Common myeloid progenitor, CD34-positive (primary cell): ENCODE measurements around the gene ABHD18.
"Not testable (repeated sequence)": the region's sequence is repeated elsewhere in the genome, so short reads cannot be mapped to it uniquely, and the experiment has no call there.

ENCODE experiments used
- CTCF ChIA-PET: fragments of 350-600 bp; sonication (Branson Sonifier 250); formaldehyde crosslinking; loops from one replicate; lab custom pipeline; 2021; ENCODE audit warnings: antibody characterized with exemption; lab: Charles Lee
- POLR2A ChIA-PET: fragments of 350-600 bp; sonication (Branson Sonifier 250); formaldehyde crosslinking; loops from one replicate; lab custom pipeline; 2021; ENCODE audit warnings: antibody characterized with exemption; lab: Charles Lee
- DNase-seq, 3 donors: peaks; one replicate each; pipeline versions ENCODE4 v3.0.0 to v3.0.0-alpha.2; 2013
- H3K27ac ChIP-seq, 2 experiments: 1 replicate in 1 of 2; 2 replicates in 1 of 2; pipeline ENCODE4 v1.7.0; 2013; ENCODE audit warnings: inconsistent platforms in 2 of 2, low read length in 2 of 2, mild to moderate bottlenecking in 2 of 2, low read depth in 1 of 2, moderate library complexity in 1 of 2; ENCODE audit not compliant: severe bottlenecking in 2 of 2, insufficient read depth in 1 of 2, poor library complexity in 1 of 2
- H3K27me3 ChIP-seq, 5 experiments: replicated peaks in 2 of 5; 1 replicate in 3 of 5; 2 replicates in 2 of 5; pipeline versions ENCODE4 v1.6.1 to v1.7.0; 2013; ENCODE audit warnings: low read length in 4 of 5, mild to moderate bottlenecking in 2 of 5, moderate library complexity in 2 of 5, inconsistent platforms in 1 of 5; ENCODE audit not compliant: insufficient read depth in 5 of 5, control insufficient read depth in 4 of 5
- H3K36me3 ChIP-seq, 4 experiments: 1 replicate in 2 of 4; 2 replicates in 2 of 4; pipeline versions ENCODE4 v1.6.1 to v1.7.0; 2013; ENCODE audit warnings: low read length in 3 of 4, control low read depth in 1 of 4, mild to moderate bottlenecking in 1 of 4; ENCODE audit not compliant: control insufficient read depth in 4 of 4, insufficient read depth in 4 of 4
- H3K4me1 ChIP-seq, 4 experiments: 1 replicate in 3 of 4; 2 replicates in 1 of 4; pipeline versions ENCODE4 v1.6.1 to v1.7.1; 2013; ENCODE audit warnings: low read length in 3 of 4, mild to moderate bottlenecking in 3 of 4, control low read depth in 1 of 4, inconsistent platforms in 1 of 4, moderate library complexity in 1 of 4; ENCODE audit not compliant: control insufficient read depth in 4 of 4, insufficient read depth in 4 of 4; ENCODE audit errors: control extremely low read depth in 1 of 4
- H3K4me3 ChIP-seq, 7 experiments: 1 replicate in 4 of 7; 2 replicates in 3 of 7; pipeline versions ENCODE4 v1.5.1 to v1.7.0; 2013; ENCODE audit warnings: mild to moderate bottlenecking in 7 of 7, low read length in 6 of 7, moderate library complexity in 6 of 7, inconsistent platforms in 2 of 7, low read depth in 2 of 7, control low read depth in 1 of 7; ENCODE audit not compliant: insufficient read depth in 4 of 7, control insufficient read depth in 1 of 7; ENCODE audit errors: extremely low read depth in 1 of 7
- H3K9me3 ChIP-seq, 5 experiments: 1 replicate in 4 of 5; 2 replicates in 1 of 5; pipeline versions ENCODE4 v1.6.1 to v1.7.1; 2013; ENCODE audit warnings: low read length in 4 of 5, mild to moderate bottlenecking in 2 of 5, inconsistent platforms in 1 of 5, low read depth in 1 of 5, moderate library complexity in 1 of 5; ENCODE audit not compliant: control insufficient read depth in 4 of 5, insufficient read depth in 2 of 5; ENCODE audit errors: control extremely low read depth in 1 of 5
- WGBS: methylation state at CpG from one replicate; pipeline ENCODE4 v1.1.5; 2013; ENCODE audit not compliant: insufficient coverage; 5-methylcytosine and 5-hydroxymethylcytosine counted together

ABHD18 gene

DNA sequence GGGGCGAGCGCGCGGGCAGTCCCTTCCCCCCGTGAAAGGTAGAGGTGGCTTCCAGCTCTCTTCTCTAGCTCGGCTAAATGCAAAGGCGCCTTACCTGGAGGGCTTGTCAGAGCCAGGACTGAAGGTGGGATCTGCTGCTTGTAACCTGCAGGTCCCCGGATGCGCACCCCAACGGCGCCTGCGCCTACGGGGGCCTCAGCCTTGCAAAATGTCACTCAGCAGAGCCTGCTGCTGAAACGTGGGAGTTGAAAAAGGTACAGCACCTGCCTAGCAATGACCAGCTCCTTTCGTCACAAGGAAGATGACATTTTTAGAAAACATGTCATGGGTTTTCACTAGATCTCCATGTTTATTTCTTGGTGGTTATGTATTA lies 583 bp downstream of the ABHD18 start:
- ChIA-PET CTCF (interaction anchor here (0.7 to 2.3 kb wide), 8 partner anchors 8 to 339 kb away, joined by 3 to 6 read pairs (median 4); partner anchors contain the start of gene LARP1B), POLR2A (interaction anchor here (0.9 to 3.4 kb wide), 3 partner anchors 95 to 323 kb away, joined by 3 to 22 read pairs (median 5); partner anchors contain the start of genes LARP1B and PGRMC2)
- H3K4me3 ChIP-seq = peak overlapping the region; percentile 77 to 100 (median 97)
- WGBS = 0% methylated on average over 13 of the region's 15 CpGs
- H3K27ac ChIP-seq = peak overlapping the region; percentile 92 to 93
- DNase-seq = peak; percentile 43 to 75 (median 64)
- H3K27me3 ChIP-seq = no peaks in the 10 kb centered on the region
- H3K9me3 ChIP-seq = no peaks in the 10 kb centered on the region
- H3K4me1 ChIP-seq = peaks cover 4 to 19% (median 7%) of the 10 kb centered on the region in 4 experiments
- H3K36me3 ChIP-seq = peaks cover 0 to 6% (median 6%) of the 10 kb centered on the region in 4 experiments

DNA sequence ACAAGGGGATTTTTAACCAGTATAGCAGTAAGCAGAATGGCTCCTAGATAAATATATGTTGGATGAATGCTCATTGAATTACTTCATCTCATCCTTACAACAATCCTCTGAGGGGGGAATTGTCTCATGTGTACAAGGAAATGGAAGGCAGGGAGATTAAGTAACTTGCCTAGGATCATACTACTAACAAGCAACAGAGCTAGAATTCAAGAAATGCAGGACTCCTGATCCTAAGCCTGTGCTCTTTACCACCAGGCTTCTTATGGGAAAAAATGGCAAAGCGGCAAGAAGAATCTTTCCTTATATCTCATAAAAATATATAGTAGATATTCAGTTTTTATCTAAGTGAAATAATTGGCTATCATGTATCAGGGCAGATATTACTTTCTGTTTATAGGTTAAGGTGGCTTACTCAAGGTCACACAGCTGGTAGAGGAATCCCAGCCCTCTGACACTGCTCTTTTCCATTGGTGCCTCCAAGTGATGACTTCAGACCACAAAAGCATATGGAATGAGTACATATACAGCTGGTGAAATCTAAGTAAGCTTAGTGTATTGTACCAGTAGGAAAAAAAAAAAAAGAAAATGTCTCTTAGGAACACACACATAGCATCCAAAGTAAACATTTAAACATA lies 2.1 kb downstream of the ABHD18 start:
- no peak overlapping the region for H3K4me3 ChIP-seq

DNA sequence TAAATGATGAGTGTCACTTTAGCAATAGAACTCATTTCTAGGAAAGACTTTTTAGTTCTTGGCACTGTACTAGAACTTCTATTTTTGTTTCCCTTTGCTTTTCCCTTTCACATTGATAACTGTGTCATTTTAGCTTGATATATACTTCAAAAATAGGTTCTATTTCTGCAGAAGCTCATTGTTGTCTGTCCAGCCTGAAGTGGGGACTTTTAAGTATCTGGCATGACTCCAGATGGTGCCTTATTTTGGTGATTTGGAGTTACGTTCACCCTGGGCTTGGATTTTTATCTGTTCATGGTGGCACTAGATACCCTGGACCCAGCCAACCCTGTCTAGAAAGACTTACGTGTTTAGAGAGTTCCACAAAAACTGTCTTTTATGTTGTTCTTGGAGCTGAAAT lies 3.4 kb downstream of the ABHD18 start:
- Histone ChIP-seq H3K27ac (peak overlapping the region in 1 of 2 experiments; percentile 49), H3K36me3 (peaks cover 3 to 10% (median 6%) of the 10 kb centered on the region in 4 experiments), H3K4me1 (peaks cover 4 to 19% (median 7%) of the 10 kb centered on the region in 4 experiments), H3K4me3 (no peak overlapping the region), H3K27me3 (no peaks in the 10 kb centered on the region), H3K9me3 (no peaks in the 10 kb centered on the region)
- POLR2A ChIA-PET = no interaction called here
- 43% methylated on average over 1 of the region's 2 CpGs for WGBS
- DNase-seq = peak in 1 of 3 donors; percentile 10
- CTCF ChIA-PET = no interaction called here

More for the DNA sequence above, 2.1 kb downstream of the ABHD18 start:
- no CpG with 5 or more reads among the region's 1 CpG for WGBS
- CTCF ChIA-PET = no interaction called here
- peak overlapping the region in 1 of 2 experiments; percentile 18 for H3K27ac ChIP-seq
- H3K4me1 ChIP-seq = peaks cover 4 to 19% (median 7%) of the 10 kb centered on the region in 4 experiments
- no peak for DNase-seq
- H3K9me3 ChIP-seq = no peaks in the 10 kb centered on the region
- POLR2A ChIA-PET = interaction anchor here (0.6 to 0.7 kb wide), 2 partner anchors 82 to 94 kb away, joined by 3 read pairs; no protein-coding TSS in a partner anchor
- H3K27me3 ChIP-seq = no peaks in the 10 kb centered on the region
- peaks cover 3 to 6% (median 6%) of the 10 kb centered on the region in 4 experiments for H3K36me3 ChIP-seq

DNA sequence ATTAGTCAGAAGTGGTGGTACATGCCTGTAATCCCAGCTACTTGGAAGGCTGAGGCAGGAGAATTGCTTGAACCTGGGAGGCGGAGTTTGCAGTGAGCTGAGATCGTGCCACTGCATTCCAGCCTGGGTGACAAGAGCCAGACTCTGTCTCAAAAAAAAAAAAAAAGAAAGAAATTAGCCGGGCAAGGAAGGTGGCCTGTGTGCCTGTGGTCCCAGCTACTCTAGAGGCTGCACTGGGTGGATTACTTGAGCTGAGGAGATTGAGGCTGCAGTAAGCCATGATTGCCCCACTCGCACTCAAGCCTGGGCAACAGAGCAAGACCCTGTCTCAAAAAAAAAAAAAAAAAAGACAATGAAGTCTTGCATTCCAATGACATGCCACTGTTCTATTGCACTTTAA lies 5.7 kb downstream of the ABHD18 start:
- H3K27me3 ChIP-seq, DNase-seq, CTCF ChIA-PET, H3K27ac ChIP-seq, POLR2A ChIA-PET, H3K9me3 ChIP-seq, H3K4me3 ChIP-seq: not testable (repeated sequence)
- Histone ChIP-seq H3K4me1 (peaks cover 4 to 17% (median 5%) of the 10 kb centered on the region in 4 experiments), H3K36me3 (peaks cover 7 to 14% (median 11%) of the 10 kb centered on the region in 4 experiments)
- 100% methylated on average over 3 of the region's 4 CpGs for WGBS

DNA sequence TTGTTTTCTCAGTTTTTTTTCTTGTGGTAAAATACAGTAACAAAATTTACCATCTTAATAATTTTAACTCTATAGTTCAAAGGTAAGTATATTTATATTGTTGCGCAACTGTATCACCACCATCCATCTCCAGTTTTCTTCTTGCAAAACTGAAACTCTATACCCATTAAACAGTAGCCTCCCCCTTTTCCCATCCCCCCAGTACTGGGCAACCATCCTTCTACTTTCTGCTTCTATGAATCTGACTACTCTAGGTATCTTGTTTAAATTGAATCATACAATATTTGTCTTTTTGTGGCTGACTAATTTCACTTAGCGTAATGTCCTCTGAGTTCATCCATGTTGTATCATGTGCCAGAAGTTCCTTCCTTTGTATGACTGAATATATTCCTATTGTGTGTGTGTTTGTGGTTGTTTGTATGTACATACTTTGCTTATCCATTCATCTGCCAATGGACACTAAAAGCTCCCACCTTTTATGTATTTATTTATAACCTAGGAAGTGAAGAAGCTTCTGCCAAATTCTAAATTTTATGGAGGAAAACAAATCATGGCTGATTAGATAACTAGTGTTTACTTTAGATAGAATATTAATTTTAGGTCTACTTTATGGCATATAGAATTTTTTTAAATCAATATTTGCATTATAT lies 10.0 kb downstream of the ABHD18 start:
- WGBS = no CpG with 5 or more reads among the region's 2 CpGs
- ChIA-PET POLR2A (no interaction called here), CTCF (interaction anchor here (1.8 kb wide), 1 partner anchor 10 kb away, joined by 5 read pairs; the partner anchor contains the start of genes ABHD18 and MFSD8)
- Histone ChIP-seq H3K4me1 (no peaks in the 10 kb centered on the region), H3K36me3 (peaks cover 5 to 14% (median 10%) of the 10 kb centered on the region in 4 experiments), H3K4me3 (no peak overlapping the region), H3K27me3 (no peaks in the 10 kb centered on the region), H3K9me3 (peaks cover 0 to 4% (median 0%) of the 10 kb centered on the region in 5 experiments), H3K27ac (no peak overlapping the region)
- DNase-seq = no peak

DNA sequence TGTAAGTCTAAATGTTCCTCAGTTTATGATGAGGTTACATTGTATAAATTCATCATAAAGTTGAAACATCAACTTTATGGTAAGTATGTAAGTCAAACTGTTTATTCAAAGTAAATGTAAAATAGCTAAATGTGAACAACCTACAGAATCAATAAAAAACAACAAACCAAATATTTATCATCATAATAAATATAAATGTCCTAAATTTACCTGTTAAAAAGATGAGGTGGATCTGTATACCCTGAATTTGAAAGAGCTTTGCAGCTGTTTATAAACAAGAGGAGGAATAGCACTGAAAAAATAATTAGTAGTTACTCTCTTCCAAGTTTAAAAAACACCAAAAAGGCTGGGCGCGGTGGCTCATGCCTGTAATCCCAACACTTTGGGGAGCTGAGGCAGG lies 13.7 kb downstream of the ABHD18 start:
- ChIA-PET POLR2A (interaction anchor here (0.6 to 0.9 kb wide), 2 partner anchors 14 to 196 kb away, joined by 3 read pairs; partner anchors contain the start of genes ABHD18 and MFSD8), CTCF (no interaction called here)
- no peaks in the 10 kb centered on the region for H3K27me3 ChIP-seq
- peaks cover 2 to 8% (median 5%) of the 10 kb centered on the region in 4 experiments for H3K36me3 ChIP-seq
- no peak overlapping the region for H3K27ac ChIP-seq
- WGBS = 95% methylated on average over 2 of the region's 2 CpGs
- no peaks in the 10 kb centered on the region for H3K4me1 ChIP-seq
- H3K9me3 ChIP-seq = peaks cover 0 to 4% (median 0%) of the 10 kb centered on the region in 5 experiments
- no peak for DNase-seq
- no peak overlapping the region for H3K4me3 ChIP-seq
